Sigmoid colon (tissue), 7 donors: Measurements from ENCODE around the gene DNHD1. TPM values are rescaled to one million over a fixed set of nuclear protein-coding genes. Genes with fewer than 3 reads are reported as not detected.

ENCODE experiments used
- DNase-seq: peaks from one replicate; pipeline ENCODE4 v3.0.0-alpha.2; 2019
- H3K27ac ChIP-seq, 4 donors: fragments of 200-600 bp; sonication (generic); one replicate each; pipeline ENCODE4 v1.5.1; 2016 to 2019; ENCODE audit warnings: mild to moderate bottlenecking in 1 of 4
- H3K27me3 ChIP-seq, 3 donors: fragments of 200-600 bp; sonication (generic); one replicate each; pipeline ENCODE4 v1.5.1; 2019; ENCODE audit warnings: mild to moderate bottlenecking in 1 of 3
- H3K36me3 ChIP-seq, 4 donors: fragments of 200-600 bp; sonication (generic); one replicate each; pipeline ENCODE4 v1.5.1; 2016 to 2019
- H3K4me1 ChIP-seq, 4 donors: fragments of 200-600 bp; sonication (generic); one replicate each; pipeline ENCODE4 v1.5.1; 2017 to 2019
- H3K4me3 ChIP-seq, 4 donors: fragments of 200-600 bp; sonication (generic); one replicate each; pipeline ENCODE4 v1.5.1; 2017 to 2019; ENCODE audit warnings: mild to moderate bottlenecking in 2 of 4, moderate library complexity in 1 of 4
- H3K9me3 ChIP-seq, 4 donors: fragments of 200-600 bp in 3 of 4; sonication (generic) in 3 of 4; one replicate each; pipeline versions ENCODE4 v1.5.1 to v1.6.1; 2013 to 2019
- CTCF ChIP-seq, 4 experiments: fragments of 450-650 bp in 3 of 4; fragments of 200-600 bp in 1 of 4; IDR thresholded peaks; one replicate each; pipeline ENCODE4 v1.5.1; 2016 to 2019; ENCODE audit warnings: antibody characterized with exemption in 4 of 4, mild to moderate bottlenecking in 3 of 4, moderate library complexity in 2 of 4
- EP300 ChIP-seq, 4 donors: sonication (generic); formaldehyde crosslinking; IDR thresholded peaks; one replicate each; pipeline ENCODE4 v1.6.1; 2017; ENCODE audit warnings: antibody characterized with exemption in 4 of 4
- POLR2A ChIP-seq, 2 donors: fragments of 450-650 bp; IDR thresholded peaks; one replicate each; pipeline ENCODE4 v1.6.1; 2016; ENCODE audit warnings: antibody characterized with exemption in 2 of 2, mild to moderate bottlenecking in 2 of 2, moderate library complexity in 2 of 2
- POLR2AphosphoS5 ChIP-seq, 4 donors: sonication (generic); formaldehyde crosslinking; IDR thresholded peaks; one replicate each; pipeline ENCODE4 v1.6.1; 2017; ENCODE audit warnings: antibody characterized with exemption in 4 of 4
- WGBS, 2 donors: extraction: QIAGEN DNeasy Blood & Tissue Kit; methylation state at CpG; one replicate each; pipeline ENCODE4 v1.1.7; 2013; 5-methylcytosine and 5-hydroxymethylcytosine counted together
- intact Hi-C: fragments of 100-400 bp; cut with DNase I; formaldehyde crosslinking; loops from one replicate; pipeline ENCODE4 v1.15.1; 2023
- polyA plus RNA-seq, 3 donors: library from polyadenylated mRNA; stranded (reverse); fragments of 200-250 nt; gene quantifications; one replicate each; pipeline ENCODE4 v1.2.3, GENCODE V29; 2013
- total RNA-seq, 4 donors: library from RNA; depleted of rRNA; stranded (reverse); fragments of >200 nt; gene quantifications; one replicate each; pipeline ENCODE4 v1.1.0, GENCODE V29; 2016
- donor health status: healthy with polysubstance abuse.
- donor health status: Bipolar disorder and iron deficiency.
- donor health status: healthy.

Gene DNHD1
- total and polyA plus RNA-seq, 7 donors = 1.4 to 29.9 (median 12.5) TPM

GRCh38 chr11:6456361-6457073 lies 40.6 kb upstream of the DNHD1 start:
- DNase-seq = no peak
- Histone ChIP-seq H3K27me3 (no peaks in the 10 kb centered on the region), H3K27ac (no peak overlapping the region), H3K4me1 (no peaks in the 10 kb centered on the region), H3K4me3 (no peak overlapping the region), H3K36me3 (peaks cover 37 to 100% (median 56%) of the 10 kb centered on the region in 4 donors), H3K9me3 (no peaks in the 10 kb centered on the region)
- no peak for TF ChIP-seq POLR2A (IDR thresholded peaks at IDR 0.05)
- no peak for TF ChIP-seq CTCF (IDR thresholded peaks at IDR 0.05)
- no peak for TF ChIP-seq EP300 (IDR thresholded peaks at IDR 0.05)
- no peak for TF ChIP-seq POLR2AphosphoS5 (IDR thresholded peaks at IDR 0.05)
- intact Hi-C loops = no loop called here
- 96 to 97% methylated on average over 56 of the region's 56 CpGs for WGBS, 2 donors

- intact Hi-C loops = no loop called here
- no peak for DNase-seq
- Histone ChIP-seq H3K27ac (no peak overlapping the region), H3K27me3 (no peaks in the 10 kb centered on the region), H3K4me1 (no peaks in the 10 kb centered on the region), H3K9me3 (no peaks in the 10 kb centered on the region), H3K36me3 (peaks cover 26 to 99% (median 51%) of the 10 kb centered on the region in 4 donors), H3K4me3 (no peak overlapping the region)
- 94 to 96% methylated on average over 26 of the region's 26 CpGs for WGBS, 2 donors
- no peak for TF ChIP-seq POLR2AphosphoS5 (IDR thresholded peaks at IDR 0.05)
- no peak for TF ChIP-seq POLR2A (IDR thresholded peaks at IDR 0.05)
- TF ChIP-seq EP300 (IDR thresholded peaks at IDR 0.05) = no peak
Measured at GRCh38 chr11:6457581-6458320, 39.3 kb upstream of the DNHD1 start.

- Histone ChIP-seq H3K27ac (no peak overlapping the region), H3K9me3 (no peaks in the 10 kb centered on the region), H3K27me3 (no peaks in the 10 kb centered on the region), H3K4me1 (no peaks in the 10 kb centered on the region), H3K4me3 (no peak overlapping the region), H3K36me3 (peaks cover 25 to 97% (median 52%) of the 10 kb centered on the region in 4 donors)
- intact Hi-C loops = no loop called here
- TF ChIP-seq POLR2AphosphoS5 (IDR thresholded peaks at IDR 0.05) (no peak), CTCF (IDR thresholded peaks at IDR 0.05) (no peak), EP300 (IDR thresholded peaks at IDR 0.05) (no peak), POLR2A (IDR thresholded peaks at IDR 0.05) (no peak)
- 86% methylated on average over 2 of the region's 2 CpGs for WGBS, 2 donors
- DNase-seq = no peak
Measured at GRCh38 chr11:6458352-6459098, 38.6 kb upstream of the DNHD1 start.

DNA sequence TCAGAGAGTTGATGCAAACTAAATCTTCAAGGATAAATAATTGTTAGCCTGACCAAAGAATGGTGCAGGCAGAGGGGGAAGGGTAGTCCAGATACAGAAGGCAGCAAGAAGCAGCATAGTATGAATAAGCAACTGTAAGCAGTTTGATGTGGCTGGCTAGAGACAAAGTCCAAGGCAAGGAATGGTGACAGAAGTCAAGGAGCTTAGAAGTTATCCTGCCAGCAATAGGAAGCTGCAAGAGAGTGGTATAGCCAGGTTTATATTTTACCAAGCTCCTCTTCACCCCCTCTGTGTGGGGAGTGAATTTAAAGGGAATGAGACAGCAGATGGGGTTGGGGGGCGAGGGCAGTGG lies 38.0 kb upstream of the DNHD1 start:
- Histone ChIP-seq H3K27me3 (no peaks in the 10 kb centered on the region), H3K4me1 (no peaks in the 10 kb centered on the region), H3K36me3 (peaks cover 25 to 97% (median 55%) of the 10 kb centered on the region in 4 donors), H3K4me3 (no peak overlapping the region), H3K27ac (no peak overlapping the region), H3K9me3 (no peaks in the 10 kb centered on the region)
- DNase-seq = no peak
- intact Hi-C loops = no loop called here
- 72 to 76% methylated on average over 1 of the region's 1 CpG for WGBS, 2 donors
- no peak for TF ChIP-seq POLR2A (IDR thresholded peaks at IDR 0.05)
- TF ChIP-seq CTCF (IDR thresholded peaks at IDR 0.05) = no peak
- TF ChIP-seq POLR2AphosphoS5 (IDR thresholded peaks at IDR 0.05) = no peak
- no peak for TF ChIP-seq EP300 (IDR thresholded peaks at IDR 0.05)
